Stimulated activated CD8-positive, alpha-beta memory T cell treated with anti-CD3 and anti-CD28 coated beads, Interleukin-12 subunit alpha, Interleukin-12 subunit beta, amount 100 ng/mL, for 4 hours (primary cell): ENCODE measurements around the gene PITX3.

Experiments
- DNase-seq: peaks from one replicate; pipeline ENCODE4 v3.0.0-alpha.2; 2020; ENCODE audit warnings: low read depth

The PITX3 gene

GRCh38 chr10:102241444-102242117, at the start of gene PITX3:
Gene PITX3 (minus strand): TSS chr10:102241512. CDS start chr10:102232080, 9,432 bp downstream.
- DNase-seq: peak; percentile 72

GRCh38 chr10:102289840-102290239, 48.5 kb upstream of the PITX3 start:
- DNase-seq: no peak

GRCh38 chr10:102289356-102289755, 48.0 kb upstream of the PITX3 start:
- DNase-seq: no peak

- DNase-seq: no peak
Observed at GRCh38 chr10:102287991-102288390, 46.7 kb upstream of the PITX3 start.

- DNase-seq: no peak
Observed at GRCh38 chr10:102287538-102287937, 46.2 kb upstream of the PITX3 start.

GRCh38 chr10:102286216-102286615, 44.9 kb upstream of the PITX3 start:
- DNase-seq: no peak

- DNase-seq: no peak
Observed at GRCh38 chr10:102285133-102285532, 43.8 kb upstream of the PITX3 start.

- no peak for DNase-seq
Observed at GRCh38 chr10:102284531-102284930, 43.2 kb upstream of the PITX3 start.

GRCh38 chr10:102283890-102284289, 42.6 kb upstream of the PITX3 start:
- DNase-seq: no peak

- no peak for DNase-seq
Observed at GRCh38 chr10:102283488-102283887, 42.2 kb upstream of the PITX3 start.

GRCh38 chr10:102281102-102281487, 39.8 kb upstream of the PITX3 start:
- DNase-seq: no peak

- no peak for DNase-seq
Observed at GRCh38 chr10:102280397-102281101, 39.2 kb upstream of the PITX3 start.

GRCh38 chr10:102279104-102279503, 37.8 kb upstream of the PITX3 start:
- DNase-seq: no peak

GRCh38 chr10:102275343-102275742, 34.0 kb upstream of the PITX3 start:
- DNase-seq: no peak

- DNase-seq: no peak
Observed at GRCh38 chr10:102274062-102274461, 32.8 kb upstream of the PITX3 start.

- no peak for DNase-seq
Observed at GRCh38 chr10:102269017-102269416, 27.7 kb upstream of the PITX3 start.

- no peak for DNase-seq
Observed at GRCh38 chr10:102268375-102268888, 27.1 kb upstream of the PITX3 start.

GRCh38 chr10:102267748-102268147, 26.4 kb upstream of the PITX3 start:
- no peak for DNase-seq

GRCh38 chr10:102266670-102267069, 25.4 kb upstream of the PITX3 start:
- DNase-seq: no peak

- no peak for DNase-seq
Observed at GRCh38 chr10:102264371-102264770, 23.1 kb upstream of the PITX3 start.

GRCh38 chr10:102262744-102263370, 21.5 kb upstream of the PITX3 start:
- DNase-seq: no peak

- no peak for DNase-seq
Observed at GRCh38 chr10:102261842-102262241, 20.5 kb upstream of the PITX3 start.

- DNase-seq: no peak
Observed at GRCh38 chr10:102261196-102261595, 19.9 kb upstream of the PITX3 start.
